Endothelial cell of umbilical vein (primary cell): Measurements from ENCODE around the gene WNK4. TPM values are rescaled to one million over a fixed set of nuclear protein-coding genes. Genes with fewer than 3 reads are reported as not detected.

Source experiments
- BruUV-seq: library from RNA; stranded (reverse); fragments of 400-500 nt; replicated peaks from 2 replicates; lab custom pipeline; 2021; lab: Mats Ljungman, UMichigan
- CTCF ChIA-PET: fragments of 300-600, 350-600 bp; sonication (Branson Sonifier 250); formaldehyde crosslinking; loops from one replicate; lab custom pipeline; 2021; ENCODE audit warnings: antibody characterized with exemption, inconsistent platforms; lab: Charles Lee
- POLR2A ChIA-PET: fragments of 300-600, 350-600 bp; sonication (Branson Sonifier 250); formaldehyde crosslinking; loops from one replicate; lab custom pipeline; 2021; ENCODE audit warnings: antibody characterized with exemption, inconsistent platforms; lab: Charles Lee
- DNase-seq: peaks from one replicate; pipeline ENCODE4 v3.0.0-alpha.2; 2011; ENCODE audit warnings: low read depth, low spot score
- FAIRE-seq: peaks from 2 replicates; lab custom pipeline; 2011; peaks lifted over from hg19 to GRCh38; lab: Jason Lieb, UNC
- H2AFZ ChIP-seq: 2 replicates; pipeline ENCODE4 v1.6.0; 2012; ENCODE audit warnings: low read depth, low read length, control low read depth, inconsistent platforms
- H3K27ac ChIP-seq: 2 replicates; pipeline ENCODE4 v1.5.1; 2011; ENCODE audit warnings: low read depth, mild to moderate bottlenecking, control low read depth, low read length, moderate library complexity; ENCODE audit not compliant: insufficient read depth
- H3K27me3 ChIP-seq, 2 experiments: 2 replicates each; pipeline versions ENCODE4 v1.6.0 to v1.6.1; 2011; ENCODE audit warnings: low read length in 2 of 2, mixed read lengths in 1 of 2; ENCODE audit not compliant: control insufficient read depth in 2 of 2, insufficient read depth in 2 of 2
- H3K36me3 ChIP-seq, 2 experiments: 2 replicates in 1 of 2; 3 replicates in 1 of 2; pipeline ENCODE4 v1.5.1; 2011; ENCODE audit warnings: low read length in 2 of 2, mild to moderate bottlenecking in 1 of 2, moderate library complexity in 1 of 2; ENCODE audit not compliant: control insufficient read depth in 2 of 2, insufficient read depth in 2 of 2; ENCODE audit errors: extremely low read depth in 1 of 2
- H3K4me1 ChIP-seq: 3 replicates; pipeline ENCODE4 v1.5.1; 2011; ENCODE audit warnings: mild to moderate bottlenecking, low read length; ENCODE audit not compliant: control insufficient read depth, insufficient read depth; ENCODE audit errors: extremely low read depth
- H3K4me2 ChIP-seq: 2 replicates; pipeline ENCODE4 v1.6.1; 2011; ENCODE audit warnings: low read length, control low read depth, mixed read lengths; ENCODE audit not compliant: insufficient read depth
- H3K4me3 ChIP-seq, 3 experiments: fragments of 200-600 bp in 1 of 3; sonication (generic), shearing (Covaris generic) in 1 of 3; replicated peaks in 1 of 3; 2 replicates each; pipeline ENCODE4 v1.5.1; 2011 to 2016; ENCODE audit warnings: control low read depth in 3 of 3, low read length in 3 of 3, mild to moderate bottlenecking in 2 of 3, inconsistent platforms in 1 of 3, low read depth in 1 of 3, moderate library complexity in 1 of 3; ENCODE audit not compliant: insufficient read depth in 1 of 3
- H3K79me2 ChIP-seq: 2 replicates; pipeline ENCODE4 v1.6.0; 2012; ENCODE audit warnings: low read length, inconsistent platforms; ENCODE audit not compliant: control insufficient read depth, insufficient read depth
- H3K9ac ChIP-seq: replicated peaks from 2 replicates; pipeline ENCODE3; 2011; ENCODE audit warnings: low read length, control low read depth; ENCODE audit not compliant: insufficient read depth; ENCODE audit errors: extremely low read depth
- H3K9me1 ChIP-seq: replicated peaks from 3 replicates; pipeline ENCODE4 v1.6.0; 2011; ENCODE audit warnings: mild to moderate bottlenecking, low read length; ENCODE audit not compliant: control insufficient read depth, insufficient read depth; ENCODE audit errors: extremely low read depth
- H3K9me3 ChIP-seq: replicated peaks from 2 replicates; pipeline ENCODE4 v1.5.1; 2012; ENCODE audit warnings: low read length, inconsistent platforms; ENCODE audit not compliant: control insufficient read depth, insufficient read depth
- H4K20me1 ChIP-seq: replicated peaks from 2 replicates; pipeline ENCODE3; 2011; ENCODE audit warnings: mild to moderate bottlenecking, low read length; ENCODE audit not compliant: control insufficient read depth, insufficient read depth; ENCODE audit errors: extremely low read depth
- POLR2AphosphoS5 ChIP-seq: IDR thresholded peaks from 2 replicates; pipeline ENCODE4 v1.6.1; 2012; ENCODE audit warnings: low read depth, mild to moderate bottlenecking, control low read depth, low read length, moderate library complexity; ENCODE audit not compliant: insufficient read depth
- dilution Hi-C: fragments of 300-500 bp; cut with MboI; formaldehyde crosslinking; loops from one replicate; pipeline ENCODE4 v1.15.0; 2019; ENCODE audit warnings: low sequenced_read_pairs; ENCODE audit not compliant: extremely low pct_ligation_motif_present
- intact Hi-C: fragments of 100-400 bp; cut with micrococcal nuclease; formaldehyde crosslinking; loops from one replicate; pipeline ENCODE4 v1.10.0; 2022
- polyA plus RNA-seq, 4 experiments: library from polyadenylated mRNA; depleted of rRNA in 3 of 4; stranded (reverse) in 3 of 4; unstranded in 1 of 4; fragments of >200 nt; gene quantifications; 2 replicates each; pipeline versions ENCODE4 v1.2.1 to v1.2.3, GENCODE V29; 2011 to 2012; ENCODE audit warnings: missing spikeins in 1 of 4
- total RNA-seq: library from RNA; stranded (reverse); gene quantifications from 2 replicates; pipeline ENCODE4 v1.2.3, GENCODE V29; 2021
- TF ChIP-seq, protein P1 (sequence below), 2 donors: IDR thresholded peaks; 1 replicate in 1 of 2; 2 replicates in 1 of 2; pipeline ENCODE4 v1.5.1; 2011; ENCODE audit warnings: low read length in 2 of 2, mild to moderate bottlenecking in 2 of 2, moderate library complexity in 2 of 2, control low read depth in 1 of 2, inconsistent platforms in 1 of 2, low read depth in 1 of 2; ENCODE audit not compliant: insufficient read depth in 1 of 2; ENCODE audit errors: extremely low read depth in 1 of 2

WNK4 gene
- total and polyA plus RNA-seq, 2 donors (not counting 3 experiments of a cell fraction or from before 2014, with no cell fraction given): 0.84 to 1.9 TPM

DNA sequence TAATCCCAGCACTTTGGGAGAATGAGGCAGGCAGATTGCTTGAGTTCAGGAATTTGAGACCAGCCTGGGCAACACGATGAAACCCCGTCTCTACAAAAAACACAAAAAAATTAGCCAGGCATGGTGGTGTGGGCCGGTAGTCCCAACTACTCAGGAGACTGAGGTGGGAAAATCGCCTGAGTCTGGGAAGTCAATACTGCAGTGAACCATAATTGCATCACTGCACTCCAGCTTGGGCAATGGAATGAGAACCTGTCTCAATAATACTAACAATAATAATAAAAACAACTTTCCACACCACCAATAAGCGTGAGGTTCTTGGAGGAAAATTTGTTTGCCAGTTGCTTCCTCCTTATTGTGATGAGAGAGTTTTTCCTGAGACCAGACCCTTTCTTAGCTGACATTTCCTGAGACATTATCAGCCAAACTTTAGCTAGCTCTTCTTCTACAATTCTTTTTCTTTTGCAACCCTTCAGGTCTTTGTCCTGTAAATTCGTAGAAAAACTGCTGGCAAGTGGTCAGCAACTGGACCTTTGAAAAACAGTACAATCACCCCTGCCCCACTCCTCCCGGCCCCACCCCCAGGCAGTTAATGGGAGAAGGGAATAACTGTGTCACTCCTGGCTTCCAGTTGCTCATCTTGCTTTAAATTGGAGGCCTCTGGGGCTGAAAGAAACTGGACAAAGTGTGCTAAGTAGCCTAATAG is 32.1 kb upstream of the WNK4 start:
- intact Hi-C loops (no loop called here), dilution Hi-C loops (no loop called here)
- Histone ChIP-seq H3K27me3 (no peaks in the 10 kb centered on the region), H3K36me3 (no peaks in the 10 kb centered on the region), H3K4me1 (peaks cover 15% of the 10 kb centered on the region), H3K9me3 (no peaks in the 10 kb centered on the region), H3K79me2 (peaks cover 2% of the 10 kb centered on the region), H3K9me1 (no peaks in the 10 kb centered on the region), H3K9ac (no peak overlapping the region), H2AFZ (no peak overlapping the region), H3K27ac (no peak overlapping the region), H4K20me1 (no peaks in the 10 kb centered on the region), H3K4me2 (no peak overlapping the region), H3K4me3 (no peak overlapping the region)
- no TSS peak for BruUV-seq
- ChIA-PET CTCF (interaction anchor here (1.5 to 5.9 kb wide), 3 partner anchors 12 to 76 kb away, joined by 6 to 55 read pairs (median 6); partner anchors contain the start of genes BECN1 and RAMP2), POLR2A (no interaction called here)
- no peak for FAIRE-seq
- DNase-seq: no peak
- TF ChIP-seq, protein P1, sequence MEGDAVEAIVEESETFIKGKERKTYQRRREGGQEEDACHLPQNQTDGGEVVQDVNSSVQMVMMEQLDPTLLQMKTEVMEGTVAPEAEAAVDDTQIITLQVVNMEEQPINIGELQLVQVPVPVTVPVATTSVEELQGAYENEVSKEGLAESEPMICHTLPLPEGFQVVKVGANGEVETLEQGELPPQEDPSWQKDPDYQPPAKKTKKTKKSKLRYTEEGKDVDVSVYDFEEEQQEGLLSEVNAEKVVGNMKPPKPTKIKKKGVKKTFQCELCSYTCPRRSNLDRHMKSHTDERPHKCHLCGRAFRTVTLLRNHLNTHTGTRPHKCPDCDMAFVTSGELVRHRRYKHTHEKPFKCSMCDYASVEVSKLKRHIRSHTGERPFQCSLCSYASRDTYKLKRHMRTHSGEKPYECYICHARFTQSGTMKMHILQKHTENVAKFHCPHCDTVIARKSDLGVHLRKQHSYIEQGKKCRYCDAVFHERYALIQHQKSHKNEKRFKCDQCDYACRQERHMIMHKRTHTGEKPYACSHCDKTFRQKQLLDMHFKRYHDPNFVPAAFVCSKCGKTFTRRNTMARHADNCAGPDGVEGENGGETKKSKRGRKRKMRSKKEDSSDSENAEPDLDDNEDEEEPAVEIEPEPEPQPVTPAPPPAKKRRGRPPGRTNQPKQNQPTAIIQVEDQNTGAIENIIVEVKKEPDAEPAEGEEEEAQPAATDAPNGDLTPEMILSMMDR (IDR thresholded peaks at IDR 0.05; ENCODE audit: extremely low read depth in 1 of 2, insufficient read depth in 1 of 2, low read depth in 1 of 2, low read length in 2 of 2): no peak
- TF ChIP-seq POLR2AphosphoS5: no peak
